B cell (primary cell): ENCODE results near the gene TMEM182.

Experiments
- CTCF ChIP-seq: fragments of 200-600 bp; IDR thresholded peaks from one replicate; pipeline ENCODE4 v1.8.0; 2022; ENCODE audit warnings: antibody characterized with exemption, mild to moderate bottlenecking
- EZH2 ChIP-seq: IDR thresholded peaks from 2 replicates; pipeline ENCODE4 v1.6.1; 2012; ENCODE audit warnings: borderline replicate concordance, low read depth, mild to moderate bottlenecking, moderate library complexity, low read length; ENCODE audit not compliant: insufficient read depth, poor library complexity, severe bottlenecking

GRCh38 chr2:102773149-102773705 is 11.4 kb downstream of the TMEM182 start:
- no peak for TF ChIP-seq CTCF
- TF ChIP-seq EZH2 = no peak
